ENCODE measurements around the gene KCTD5. TPM values are rescaled to one million over a fixed set of nuclear protein-coding genes. Genes with fewer than 3 reads are reported as not detected.

The KCTD5 gene
- total and polyA plus RNA-seq, 2 experiments from 2014 or later = 32.6 to 32.9 TPM

GRCh38 chr16:2753733-2754020 is 71.4 kb downstream of the KCTD5 start:
- H3K4me1 ChIP-seq (ENCODE audit: low read depth) = peaks cover 23% of the 10 kb centered on the region
- no peak for TF ChIP-seq CTCF (IDR thresholded peaks at IDR 0.05; ENCODE audit: low read depth, low read length)
- H3K36me3 ChIP-seq = peaks cover 15% of the 10 kb centered on the region
- H3K27me3 ChIP-seq = no peaks in the 10 kb centered on the region
- H3K27ac ChIP-seq = peak overlapping the region; percentile 99
- H3K4me3 ChIP-seq = peak overlapping the region; percentile 67
- DNase-seq (ENCODE audit: low read depth in 1 of 2, low spot score in 1 of 2) = peak; percentile 23 to 51
- H3K9me3 ChIP-seq (ENCODE audit: low read depth) = no peaks in the 10 kb centered on the region

- peaks cover 30% of the 10 kb centered on the region for H3K36me3 ChIP-seq
- peaks cover 23% of the 10 kb centered on the region for H3K4me1 ChIP-seq (ENCODE audit: low read depth)
- H3K4me3 ChIP-seq = peak overlapping the region; percentile 67
- H3K27ac ChIP-seq = peak overlapping the region; percentile 99
- H3K9me3 ChIP-seq (ENCODE audit: low read depth) = no peaks in the 10 kb centered on the region
- no peaks in the 10 kb centered on the region for H3K27me3 ChIP-seq
- DNase-seq (ENCODE audit: low read depth in 1 of 2, low spot score in 1 of 2) = no peak
- TF ChIP-seq CTCF (IDR thresholded peaks at IDR 0.05; ENCODE audit: low read depth, low read length) = no peak
These were observed 72.8 kb downstream of the KCTD5 start for GRCh38 chr16:2755158-2755557.

- TF ChIP-seq CTCF (IDR thresholded peaks at IDR 0.05; ENCODE audit: low read depth, low read length) = no peak
- peak overlapping the region; percentile 11 for H3K27ac ChIP-seq
- H3K36me3 ChIP-seq = peaks cover 43% of the 10 kb centered on the region
- no peaks in the 10 kb centered on the region for H3K9me3 ChIP-seq (ENCODE audit: low read depth)
- peaks cover 20% of the 10 kb centered on the region for H3K4me1 ChIP-seq (ENCODE audit: low read depth)
- no peak for DNase-seq (ENCODE audit: low read depth in 1 of 2, low spot score in 1 of 2)
- no peak overlapping the region for H3K4me3 ChIP-seq
- H3K27me3 ChIP-seq = no peaks in the 10 kb centered on the region
These were observed 74.1 kb downstream of the KCTD5 start for GRCh38 chr16:2756288-2757015.

GRCh38 chr16:2757344-2757743 is 75.0 kb downstream of the KCTD5 start:
- TF ChIP-seq CTCF (IDR thresholded peaks at IDR 0.05; ENCODE audit: low read depth, low read length) = no peak
- H3K4me1 ChIP-seq (ENCODE audit: low read depth) = peaks cover 17% of the 10 kb centered on the region
- no peaks in the 10 kb centered on the region for H3K9me3 ChIP-seq (ENCODE audit: low read depth)
- H3K36me3 ChIP-seq = peaks cover 52% of the 10 kb centered on the region
- no peak overlapping the region for H3K4me3 ChIP-seq
- no peak for DNase-seq (ENCODE audit: low read depth in 1 of 2, low spot score in 1 of 2)
- peaks cover 2% of the 10 kb centered on the region for H3K27me3 ChIP-seq
- H3K27ac ChIP-seq = no peak overlapping the region

Other genes with a start within 250 kb of the KCTD5 start
- gene TEDC2, start 222.4 kb upstream of the KCTD5 start, total RNA-seq = 27.3 and 34.8 TPM in 2 replicates
- 30.7 and 34.4 TPM in 2 replicates for gene TEDC2, start 222.4 kb upstream of the KCTD5 start, polyA plus RNA-seq
- 9.4 and 20.5 TPM in 2 replicates for gene NTN3, start 211.2 kb upstream of the KCTD5 start, total RNA-seq
- gene NTN3, start 211.2 kb upstream of the KCTD5 start, polyA plus RNA-seq = 1.6 and 5.6 TPM in 2 replicates
- gene TBC1D24, start 207.4 kb upstream of the KCTD5 start, total RNA-seq = 17.3 and 23.6 TPM in 2 replicates
- 8.2 and 10.2 TPM in 2 replicates for gene TBC1D24, start 207.4 kb upstream of the KCTD5 start, polyA plus RNA-seq
- 92.4 and 117 TPM in 2 replicates for gene ATP6V0C, start 168.6 kb upstream of the KCTD5 start, total RNA-seq
- 184 and 281 TPM in 2 replicates for gene ATP6V0C, start 168.6 kb upstream of the KCTD5 start, polyA plus RNA-seq
- gene AMDHD2, start 162.2 kb upstream of the KCTD5 start, total RNA-seq = 32.4 and 39.2 TPM in 2 replicates
- 25.0 and 30.2 TPM in 2 replicates for gene AMDHD2, start 162.2 kb upstream of the KCTD5 start, polyA plus RNA-seq
- 1.3 TPM in 1 of 2 replicates, not detected in the other for gene CEMP1, start 151.1 kb upstream of the KCTD5 start, total RNA-seq
- gene CEMP1, start 151.1 kb upstream of the KCTD5 start, polyA plus RNA-seq = 4.6 and 9.4 TPM in 2 replicates
- 24.9 and 28.6 TPM in 2 replicates for gene PDPK1, start 144.5 kb upstream of the KCTD5 start, total RNA-seq
- 22.4 and 23.3 TPM in 2 replicates for gene PDPK1, start 144.5 kb upstream of the KCTD5 start, polyA plus RNA-seq
- 13.0 and 17.0 TPM in 2 replicates for gene PRSS27, start 37.7 kb downstream of the KCTD5 start, total RNA-seq
- 12.1 and 14.5 TPM in 2 replicates for gene PRSS27, start 37.7 kb downstream of the KCTD5 start, polyA plus RNA-seq
- gene SRRM2, start 70.1 kb downstream of the KCTD5 start, total RNA-seq = 131 and 321 TPM in 2 replicates
- 592 and 734 TPM in 2 replicates for gene SRRM2, start 70.1 kb downstream of the KCTD5 start, polyA plus RNA-seq
- 180 and 435 TPM in 2 replicates for gene ELOB, start 94.8 kb downstream of the KCTD5 start, total RNA-seq
- 606 and 614 TPM in 2 replicates for gene ELOB, start 94.8 kb downstream of the KCTD5 start, polyA plus RNA-seq
- not detected in 2 replicates for gene PRSS33, start 105.0 kb downstream of the KCTD5 start, total RNA-seq
- not detected in 2 replicates for gene PRSS33, start 105.0 kb downstream of the KCTD5 start, polyA plus RNA-seq
- not detected in 2 replicates for gene PRSS41, start 115.9 kb downstream of the KCTD5 start, total RNA-seq
- not detected in 2 replicates for gene PRSS41, start 115.9 kb downstream of the KCTD5 start, polyA plus RNA-seq
- not detected in 2 replicates for gene PRSS21, start 134.7 kb downstream of the KCTD5 start, total RNA-seq
- not detected in 2 replicates for gene PRSS21, start 134.7 kb downstream of the KCTD5 start, polyA plus RNA-seq
- not detected in 2 replicates for gene ZG16B, start 147.8 kb downstream of the KCTD5 start, total RNA-seq
- gene ZG16B, start 147.8 kb downstream of the KCTD5 start, polyA plus RNA-seq = not detected in 2 replicates
- not detected in 2 replicates for gene PRSS22, start 175.6 kb downstream of the KCTD5 start, total RNA-seq
- gene PRSS22, start 175.6 kb downstream of the KCTD5 start, polyA plus RNA-seq = not detected in 2 replicates
- gene FLYWCH2, start 200.7 kb downstream of the KCTD5 start, total RNA-seq = 134 and 148 TPM in 2 replicates
- gene FLYWCH2, start 200.7 kb downstream of the KCTD5 start, polyA plus RNA-seq = 59.2 and 66.1 TPM in 2 replicates
- gene FLYWCH1, start 229.4 kb downstream of the KCTD5 start, total RNA-seq = 33.2 and 58.7 TPM in 2 replicates
- 34.7 and 41.1 TPM in 2 replicates for gene FLYWCH1, start 229.4 kb downstream of the KCTD5 start, polyA plus RNA-seq